Body of pancreas (tissue), 4 donors: Measurements from ENCODE around the gene ADAMTS17. TPM values are rescaled to one million over a fixed set of nuclear protein-coding genes. Genes with fewer than 3 reads are reported as not detected.

Source experiments
- ATAC-seq: fragments of 150-250 bp; one replicate; pipeline ENCODE4 v1.9.1; 2016
- DNase-seq, 4 donors: peaks; one replicate each; pipeline ENCODE4 v3.0.0-alpha.2; 2019
- H3K27ac ChIP-seq, 4 donors: fragments of 200-600 bp; sonication (generic); 1 replicate in 3 of 4; 2 replicates in 1 of 4; pipeline versions ENCODE4 v1.5.1 to v1.6.1; 2016 to 2019; ENCODE audit warnings: mild to moderate bottlenecking in 1 of 4, mixed read lengths in 1 of 4, moderate library complexity in 1 of 4
- H3K27me3 ChIP-seq, 2 donors: fragments of 200-600 bp; sonication (generic); one replicate each; pipeline ENCODE4 v1.6.0; 2016; ENCODE audit warnings: mild to moderate bottlenecking in 1 of 2
- H3K36me3 ChIP-seq, 2 donors: fragments of 200-600 bp; sonication (generic); replicated peaks in 1 of 2; 2 replicates each; pipeline ENCODE4 v1.5.1; 2016; ENCODE audit warnings: low read depth in 2 of 2; ENCODE audit not compliant: insufficient read depth in 1 of 2
- H3K4me1 ChIP-seq: fragments of 200-600 bp; sonication (generic); one replicate; pipeline ENCODE4 v1.6.0; 2016
- H3K4me3 ChIP-seq, 2 donors: fragments of 200-600 bp; sonication (generic); 1 replicate in 1 of 2; 2 replicates in 1 of 2; pipeline ENCODE4 v1.5.1; 2016 to 2019
- H3K9me3 ChIP-seq, 3 donors: fragments of 200-600 bp; sonication (generic); 1 replicate in 2 of 3; 2 replicates in 1 of 3; pipeline ENCODE4 v1.5.1; 2016
- CTCF ChIP-seq, 7 experiments: fragments of 450-650 bp in 4 of 7; fragments of 200-600 bp in 3 of 7; sonication (generic) in 3 of 7; IDR thresholded peaks; one replicate each; pipeline ENCODE4 v1.5.1; 2016 to 2019; ENCODE audit warnings: antibody characterized with exemption in 7 of 7
- POLR2A ChIP-seq, 3 donors: fragments of 450-650 bp; IDR thresholded peaks; one replicate each; pipeline ENCODE4 v1.6.1; 2016; ENCODE audit warnings: antibody characterized with exemption in 3 of 3, mild to moderate bottlenecking in 2 of 3
- WGBS, 2 donors: methylation state at CpG; one replicate each; pipeline ENCODE4 v1.1.5; 2017; 5-methylcytosine and 5-hydroxymethylcytosine counted together
- intact Hi-C: fragments of 100-400 bp; cut with DNase I; formaldehyde crosslinking; loops from one replicate; pipeline ENCODE4 v1.15.1; 2023
- total RNA-seq, 2 donors: library from RNA; depleted of rRNA; stranded (reverse); fragments of >200 nt; gene quantifications; one replicate each; pipeline ENCODE4 v1.1.0, GENCODE V29; 2016

Gene ADAMTS17
- total RNA-seq, 2 donors from 2014 or later = 24.6 to 26.0 TPM

GRCh38 chr15:100193277-100193860, 148.4 kb downstream of the ADAMTS17 start:
- H3K27ac ChIP-seq = no peak overlapping the region
- WGBS, 2 donors = 94 to 97% methylated on average over 21 of the region's 21 CpGs
- H3K9me3 ChIP-seq = no peaks in the 10 kb centered on the region
- no peak overlapping the region for H3K4me3 ChIP-seq
- ATAC-seq (no peak), DNase-seq (no peak)
- no peaks in the 10 kb centered on the region for H3K27me3 ChIP-seq
- intact Hi-C loops = no loop called here
- H3K36me3 ChIP-seq = no peaks in the 10 kb centered on the region
- TF ChIP-seq POLR2A (IDR thresholded peaks at IDR 0.05) = no peak
- no peak for TF ChIP-seq CTCF (IDR thresholded peaks at IDR 0.05)
- no peaks in the 10 kb centered on the region for H3K4me1 ChIP-seq

- no peak overlapping the region for H3K27ac ChIP-seq
- no peaks in the 10 kb centered on the region for H3K9me3 ChIP-seq
- no peak for DNase-seq
- intact Hi-C loops = no loop called here
- 88 to 93% methylated on average over 14 of the region's 14 CpGs for WGBS, 2 donors
- TF ChIP-seq CTCF (IDR thresholded peaks at IDR 0.05) (no peak), POLR2A (IDR thresholded peaks at IDR 0.05) (no peak)
- no peaks in the 10 kb centered on the region for H3K36me3 ChIP-seq
- no peak overlapping the region for H3K4me3 ChIP-seq
- no peaks in the 10 kb centered on the region for H3K27me3 ChIP-seq
- no peak for ATAC-seq
- H3K4me1 ChIP-seq = no peaks in the 10 kb centered on the region
These were observed 149.4 kb downstream of the ADAMTS17 start for GRCh38 chr15:100192097-100193080.

- no peak for ATAC-seq
- TF ChIP-seq CTCF (IDR thresholded peaks at IDR 0.05) = no peak
- TF ChIP-seq POLR2A (IDR thresholded peaks at IDR 0.05) = no peak
- Histone ChIP-seq H3K4me3 (no peak overlapping the region), H3K36me3 (no peaks in the 10 kb centered on the region), H3K27me3 (no peaks in the 10 kb centered on the region), H3K9me3 (no peaks in the 10 kb centered on the region), H3K4me1 (no peaks in the 10 kb centered on the region), H3K27ac (no peak overlapping the region)
- WGBS, 2 donors = 76 to 82% methylated on average over 5 to 8 of the region's 8 CpGs
- no peak for DNase-seq
- intact Hi-C loops = no loop called here
These were observed 150.6 kb downstream of the ADAMTS17 start for GRCh38 chr15:100191161-100191560.

- ATAC-seq (no peak), DNase-seq (no peak)
- no peaks in the 10 kb centered on the region for H3K36me3 ChIP-seq
- 83 to 90% methylated on average over 8 of the region's 8 CpGs for WGBS, 2 donors
- intact Hi-C loops = no loop called here
- TF ChIP-seq POLR2A (IDR thresholded peaks at IDR 0.05) = no peak
- TF ChIP-seq CTCF (IDR thresholded peaks at IDR 0.05) = no peak
- no peak overlapping the region for H3K27ac ChIP-seq
- H3K4me3 ChIP-seq = no peak overlapping the region
- H3K4me1 ChIP-seq = no peaks in the 10 kb centered on the region
- H3K9me3 ChIP-seq = no peaks in the 10 kb centered on the region
- H3K27me3 ChIP-seq = no peaks in the 10 kb centered on the region
These were observed 151.1 kb downstream of the ADAMTS17 start for GRCh38 chr15:100190675-100191074.
